Measurements from ENCODE around the gene KLHL29. TPM values are rescaled to one million over a fixed set of nuclear protein-coding genes. Genes with fewer than 3 reads are reported as not detected.

Gene KLHL29
- total RNA-seq, 1 experiment from 2014 or later = 7.7 TPM

DNA sequence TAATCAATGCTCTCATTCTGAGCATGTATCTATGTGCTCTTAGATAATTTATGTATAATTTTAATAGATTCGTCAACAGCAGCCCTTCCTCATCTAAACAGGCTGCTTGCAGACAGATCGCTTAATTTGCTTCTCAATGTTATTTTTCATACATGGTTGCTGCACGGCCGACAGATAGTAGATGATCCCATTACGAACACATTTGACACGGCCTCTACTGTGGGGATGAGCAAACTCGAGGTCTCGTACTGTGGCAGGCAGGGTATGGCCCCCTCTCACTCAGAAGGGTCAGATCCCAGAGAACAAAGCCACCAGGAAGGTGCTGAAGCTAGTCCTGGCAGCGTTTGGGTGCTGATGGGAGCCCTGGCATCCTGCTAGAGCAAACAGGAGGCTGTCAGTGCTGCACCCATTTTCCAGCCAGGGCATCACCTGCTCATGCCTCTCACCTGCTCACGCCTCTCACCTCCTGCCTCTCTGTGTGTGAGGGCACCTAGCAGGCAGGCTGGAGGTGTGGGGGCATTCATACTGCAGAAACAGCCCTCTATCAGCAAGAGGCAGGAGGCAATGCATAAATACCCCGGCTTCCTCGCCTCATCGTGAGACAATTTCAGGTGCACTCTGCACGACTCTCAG is 80.0 kb downstream of the KLHL29 start:
- Histone ChIP-seq H3K4me1 (ENCODE audit: control insufficient read depth, insufficient read depth, low read length) (no peaks in the 10 kb centered on the region), H3K36me3 (ENCODE audit: control insufficient read depth, insufficient read depth, low read length) (no peaks in the 10 kb centered on the region), H3K27me3 (ENCODE audit: control insufficient read depth, insufficient read depth, low read length) (no peaks in the 10 kb centered on the region), H3K4me3 (ENCODE audit: low read depth in 2 of 2, low read length in 2 of 2) (no peak overlapping the region), H3K27ac (ENCODE audit: low read length) (no peak overlapping the region), H3K9me3 (ENCODE audit: control insufficient read depth, insufficient read depth, low read depth, low read length) (no peaks in the 10 kb centered on the region)
- intact Hi-C loops (cut with micrococcal nuclease; ENCODE audit: unreplicated experiment) (no loop called here), in situ Hi-C loops (cut with HindIII; ENCODE audit: low pct_unique_long_range_greater_than_20kb, low sequenced_read_pairs) (no loop called here)
- BruUV-seq (replicated peaks) = no TSS peak
- ChIA-PET CTCF (no interaction called here), POLR2A (no interaction called here)
- ATAC-seq = no peak
- no peak for DNase-seq (ENCODE audit: low read depth, low spot score)
- TF ChIP-seq, protein P1, sequence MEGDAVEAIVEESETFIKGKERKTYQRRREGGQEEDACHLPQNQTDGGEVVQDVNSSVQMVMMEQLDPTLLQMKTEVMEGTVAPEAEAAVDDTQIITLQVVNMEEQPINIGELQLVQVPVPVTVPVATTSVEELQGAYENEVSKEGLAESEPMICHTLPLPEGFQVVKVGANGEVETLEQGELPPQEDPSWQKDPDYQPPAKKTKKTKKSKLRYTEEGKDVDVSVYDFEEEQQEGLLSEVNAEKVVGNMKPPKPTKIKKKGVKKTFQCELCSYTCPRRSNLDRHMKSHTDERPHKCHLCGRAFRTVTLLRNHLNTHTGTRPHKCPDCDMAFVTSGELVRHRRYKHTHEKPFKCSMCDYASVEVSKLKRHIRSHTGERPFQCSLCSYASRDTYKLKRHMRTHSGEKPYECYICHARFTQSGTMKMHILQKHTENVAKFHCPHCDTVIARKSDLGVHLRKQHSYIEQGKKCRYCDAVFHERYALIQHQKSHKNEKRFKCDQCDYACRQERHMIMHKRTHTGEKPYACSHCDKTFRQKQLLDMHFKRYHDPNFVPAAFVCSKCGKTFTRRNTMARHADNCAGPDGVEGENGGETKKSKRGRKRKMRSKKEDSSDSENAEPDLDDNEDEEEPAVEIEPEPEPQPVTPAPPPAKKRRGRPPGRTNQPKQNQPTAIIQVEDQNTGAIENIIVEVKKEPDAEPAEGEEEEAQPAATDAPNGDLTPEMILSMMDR (IDR thresholded peaks at IDR 0.05) = no peak
- TF ChIP-seq SIN3A (IDR thresholded peaks at IDR 0.05; ENCODE audit: borderline replicate concordance, insufficient read depth, low read depth, low read length) (no peak), POLR2AphosphoS5 (IDR thresholded peaks at IDR 0.05; ENCODE audit: low read depth, low read length) (no peak), TCF7L2 (IDR thresholded peaks at IDR 0.05; ENCODE audit: low read depth, low read length) (no peak), REST (IDR thresholded peaks at IDR 0.05; ENCODE audit: insufficient read depth in 1 of 2, low read depth in 2 of 2, low read length in 1 of 2) (no peak)

- Histone ChIP-seq H3K36me3 (ENCODE audit: control insufficient read depth, insufficient read depth, low read length) (no peaks in the 10 kb centered on the region), H3K27me3 (ENCODE audit: control insufficient read depth, insufficient read depth, low read length) (no peaks in the 10 kb centered on the region), H3K4me1 (ENCODE audit: control insufficient read depth, insufficient read depth, low read length) (no peaks in the 10 kb centered on the region), H3K27ac (ENCODE audit: low read length) (no peak overlapping the region), H3K4me3 (ENCODE audit: low read depth in 2 of 2, low read length in 2 of 2) (no peak overlapping the region), H3K9me3 (ENCODE audit: control insufficient read depth, insufficient read depth, low read depth, low read length) (no peaks in the 10 kb centered on the region)
- TF ChIP-seq POLR2AphosphoS5 (IDR thresholded peaks at IDR 0.05; ENCODE audit: low read depth, low read length) (no peak), SIN3A (IDR thresholded peaks at IDR 0.05; ENCODE audit: borderline replicate concordance, insufficient read depth, low read depth, low read length) (no peak), TCF7L2 (IDR thresholded peaks at IDR 0.05; ENCODE audit: low read depth, low read length) (no peak), REST (IDR thresholded peaks at IDR 0.05; ENCODE audit: insufficient read depth in 1 of 2, low read depth in 2 of 2, low read length in 1 of 2) (no peak)
- TF ChIP-seq, protein P1 (IDR thresholded peaks at IDR 0.05) = no peak
- in situ Hi-C loops (cut with HindIII; ENCODE audit: low pct_unique_long_range_greater_than_20kb, low sequenced_read_pairs) = no loop called here
- no peak for ATAC-seq
- intact Hi-C loops (cut with micrococcal nuclease; ENCODE audit: unreplicated experiment) = no loop called here
- ChIA-PET CTCF (no interaction called here), POLR2A (no interaction called here)
- no TSS peak for BruUV-seq (replicated peaks)
- DNase-seq (ENCODE audit: low read depth, low spot score) = no peak
These were observed 81.0 kb downstream of the KLHL29 start for GRCh38 chr2:23465936-23466335.

Measured in Panc1 (cell line).